SK-N-SH (cell line): Measurements from ENCODE around the gene TGM5. TPM values are rescaled to one million over a fixed set of nuclear protein-coding genes. Genes with fewer than 3 reads are reported as not detected.

ENCODE experiments used
- CTCF ChIA-PET: fragments of 300-600, 350-600 bp; formaldehyde crosslinking; extraction: SDS; loops from one replicate; lab custom pipeline; 2021; lab: Yijun Ruan, JAX
- POLR2A ChIA-PET: fragments of 350-600 bp; sonication (Branson Sonifier 250); formaldehyde crosslinking; extraction: SDS; loops from one replicate; lab custom pipeline; 2020; ENCODE audit warnings: antibody characterized with exemption, inconsistent platforms; lab: Yijun Ruan, JAX
- DNase-seq: peaks from one replicate; pipeline ENCODE4 v3.0.0; 2012
- H2AFZ ChIP-seq: fragments of 200-600 bp; sonication (generic); 2 replicates; pipeline ENCODE4 v1.8.1; 2016; ENCODE audit warnings: antibody characterized with exemption, mild to moderate bottlenecking, low read depth
- H3F3A ChIP-seq: fragments of 200-600 bp; sonication (generic); replicated peaks from 2 replicates; pipeline ENCODE3; 2016; ENCODE audit warnings: antibody characterized with exemption, mild to moderate bottlenecking; ENCODE audit not compliant: insufficient read depth
- H3K27ac ChIP-seq, 2 experiments: fragments of 200-500 bp in 1 of 2; fragments of 200-600 bp in 1 of 2; sonication (Bioruptor generic) in 1 of 2; sonication (generic), shearing (Covaris generic) in 1 of 2; 2 replicates each; pipeline versions ENCODE4 v1.5.1 to v1.6.1; 2014 to 2016; ENCODE audit warnings: low read depth in 2 of 2, inconsistent platforms in 1 of 2, low read length in 1 of 2, mild to moderate bottlenecking in 1 of 2, mixed read lengths in 1 of 2
- H3K27me3 ChIP-seq: fragments of 200-600 bp; sonication (generic), shearing (Covaris generic); 2 replicates; pipeline ENCODE4 v1.6.1; 2016; ENCODE audit warnings: mixed run types; ENCODE audit not compliant: insufficient read depth
- H3K36me3 ChIP-seq, 2 experiments: fragments of 200-500 bp in 1 of 2; fragments of 200-600 bp in 1 of 2; sonication (Bioruptor generic) in 1 of 2; sonication (generic) in 1 of 2; replicated peaks in 1 of 2; 2 replicates each; pipeline versions ENCODE3 to v1.5.1; 2014 to 2016; ENCODE audit warnings: low read length in 1 of 2, mild to moderate bottlenecking in 1 of 2; ENCODE audit not compliant: insufficient read depth in 2 of 2, control insufficient read depth in 1 of 2
- H3K4me1 ChIP-seq, 2 experiments: fragments of 200-500 bp in 1 of 2; fragments of 200-600 bp in 1 of 2; sonication (Bioruptor generic) in 1 of 2; sonication (generic), shearing (Covaris generic) in 1 of 2; 2 replicates each; pipeline versions ENCODE4 v1.5.1 to v1.6.1; 2014 to 2016; ENCODE audit warnings: low read depth in 1 of 2, low read length in 1 of 2, mixed run types in 1 of 2; ENCODE audit not compliant: insufficient read depth in 2 of 2, control insufficient read depth in 1 of 2
- H3K4me2 ChIP-seq: fragments of 200-600 bp; sonication (generic), shearing (Covaris generic); 2 replicates; pipeline ENCODE4 v1.6.1; 2017; ENCODE audit warnings: mixed run types
- H3K4me3 ChIP-seq, 2 experiments: fragments of 200-500 bp in 1 of 2; fragments of 200-600 bp in 1 of 2; sonication (Bioruptor generic) in 1 of 2; sonication (generic), shearing (Covaris generic) in 1 of 2; 2 replicates each; pipeline versions ENCODE4 v1.5.1 to v1.8.1; 2014 to 2016; ENCODE audit warnings: low read depth in 2 of 2, inconsistent platforms in 1 of 2, low read length in 1 of 2, mild to moderate bottlenecking in 1 of 2, mixed read lengths in 1 of 2, moderate library complexity in 1 of 2
- H3K79me2 ChIP-seq: fragments of 200-600 bp; sonication (generic); 2 replicates; pipeline ENCODE4 v1.8.1; 2017; ENCODE audit warnings: mild to moderate bottlenecking; ENCODE audit not compliant: insufficient read depth
- H3K9ac ChIP-seq: fragments of 200-600 bp; sonication (generic); 2 replicates; pipeline ENCODE4 v1.6.1; 2017; ENCODE audit warnings: mixed run types
- H3K9me2 ChIP-seq: fragments of 200-600 bp; sonication (generic); 2 replicates; pipeline ENCODE4 v1.6.1; 2017; ENCODE audit warnings: mixed run types
- H3K9me3 ChIP-seq: fragments of 200-600 bp; sonication (generic); 2 replicates; pipeline ENCODE4 v1.6.1; 2017; ENCODE audit warnings: mixed run types, mild to moderate bottlenecking, moderate library complexity
- H4K20me1 ChIP-seq: fragments of 200-600 bp; sonication (generic); 2 replicates; pipeline ENCODE4 v1.6.1; 2017; ENCODE audit warnings: mild to moderate bottlenecking, mixed run types; ENCODE audit not compliant: insufficient read depth
- CHD2 ChIP-seq: fragments of 150-350 bp; IDR thresholded peaks from 2 replicates; pipeline ENCODE4 v1.6.1; 2018; ENCODE audit warnings: low read length; ENCODE audit not compliant: partially characterized antibody
- EP300 ChIP-seq, 2 experiments: IDR thresholded peaks; 2 replicates each; pipeline versions ENCODE4 v1.4.0 to v1.6.1; 2012; ENCODE audit warnings: borderline replicate concordance in 1 of 2, low read depth in 1 of 2, low read length in 1 of 2
- EZH2phosphoT487 ChIP-seq: fragments of 200-600 bp; sonication (generic); IDR thresholded peaks from 2 replicates; pipeline ENCODE4 v1.6.1; 2017; ENCODE audit warnings: low read depth, mixed run types, mild to moderate bottlenecking, antibody characterized with exemption, moderate library complexity, borderline replicate concordance
- FOXJ3 ChIP-seq: sonication (generic); formaldehyde crosslinking; IDR thresholded peaks from 2 replicates; pipeline ENCODE4 v1.5.1; 2020; ENCODE audit warnings: mild to moderate bottlenecking, missing genetic modification reagents
- GABPA ChIP-seq: IDR thresholded peaks from 2 replicates; pipeline ENCODE4 v1.4.0; 2012; ENCODE audit warnings: low read depth, mild to moderate bottlenecking
- MXI1 ChIP-seq: IDR thresholded peaks from 2 replicates; pipeline ENCODE4 v1.6.1; 2012; ENCODE audit warnings: mild to moderate bottlenecking, low read depth, low read length, improper control_type of control experiment
- RAD21 ChIP-seq: IDR thresholded peaks from 2 replicates; pipeline ENCODE4 v1.6.1; 2012; ENCODE audit warnings: mild to moderate bottlenecking, low read length
- RCOR1 ChIP-seq: fragments of 150-350 bp; IDR thresholded peaks from 2 replicates; pipeline ENCODE4 v1.6.1; 2017; ENCODE audit warnings: antibody characterized with exemption, low read length
- REST ChIP-seq: IDR thresholded peaks from 2 replicates; pipeline ENCODE4 v1.6.1; 2012; ENCODE audit warnings: mild to moderate bottlenecking, low read depth, low read length, moderate library complexity
- RFX5 ChIP-seq: IDR thresholded peaks from 2 replicates; pipeline ENCODE4 v1.6.1; 2012; ENCODE audit warnings: mild to moderate bottlenecking, improper control_type of control experiment, low read length
- RXRA ChIP-seq: IDR thresholded peaks from 2 replicates; pipeline ENCODE4 v1.4.0; 2012; ENCODE audit warnings: low read depth, mild to moderate bottlenecking, borderline replicate concordance
- TAF1 ChIP-seq: IDR thresholded peaks from 2 replicates; pipeline ENCODE4 v1.6.1; 2012; ENCODE audit warnings: low read depth, mild to moderate bottlenecking, low read length, moderate library complexity, borderline replicate concordance
- TCF12 ChIP-seq: IDR thresholded peaks from 2 replicates; pipeline ENCODE4 v1.4.0; 2012
- ZBTB33 ChIP-seq: IDR thresholded peaks from 2 replicates; pipeline ENCODE4 v1.4.0; 2012; ENCODE audit warnings: low read depth, borderline replicate concordance
- WGBS: methylation state at CpG from one replicate; pipeline ENCODE4 v1.1.6; 2017; ENCODE audit warnings: low lambda C conversion rate; 5-methylcytosine and 5-hydroxymethylcytosine counted together
- polyA plus RNA-seq, 3 experiments: library from polyadenylated mRNA; depleted of rRNA; stranded (reverse); fragments of >200 nt; gene quantifications; 2 replicates each; pipeline ENCODE4 v1.2.3, GENCODE V29; 2012
- TF ChIP-seq, protein P1 (sequence below): IDR thresholded peaks from 2 replicates; pipeline ENCODE4 v1.4.0; 2012; ENCODE audit warnings: low read depth

The TGM5 gene
- polyA plus RNA-seq, 1 of the 3 experiments (the other 2 are of a cell fraction) = not detected

- H3K4me3 ChIP-seq = no peak overlapping the region
- CTCF ChIA-PET = interaction anchor here (1.1 to 4.5 kb wide), 4 partner anchors 9 to 43 kb away, joined by 3 to 16 read pairs (median 6); no protein-coding TSS in a partner anchor
- no peaks in the 10 kb centered on the region for H3K79me2 ChIP-seq
- no peaks in the 10 kb centered on the region for H3K9me3 ChIP-seq
- WGBS = 47% methylated on average over 5 of the region's 5 CpGs
- H3K27ac ChIP-seq = no peak overlapping the region
- no peak overlapping the region for H3K9ac ChIP-seq
- H3F3A ChIP-seq = no peaks in the 10 kb centered on the region
- H3K27me3 ChIP-seq = peaks cover 3% of the 10 kb centered on the region; the same call in 1 of the 2 replicates
- no peak overlapping the region for H3K4me2 ChIP-seq
- no peak for DNase-seq
- POLR2A ChIA-PET = no interaction called here
- H3K9me2 ChIP-seq = no peaks in the 10 kb centered on the region
- peaks cover 0 to 10% of the 10 kb centered on the region in 2 experiments; a peak in 1 of 4 replicates for H3K4me1 ChIP-seq
- H3K36me3 ChIP-seq = no peaks in the 10 kb centered on the region
- H2AFZ ChIP-seq = no peak overlapping the region
- H4K20me1 ChIP-seq = no peaks in the 10 kb centered on the region
- TF ChIP-seq RFX5 = no peak
- TF ChIP-seq MXI1 = no peak
- no peak for TF ChIP-seq EZH2phosphoT487
- no peak for TF ChIP-seq EP300 (IDR thresholded peaks at IDR 0.05; ENCODE audit: borderline replicate concordance in 1 of 2, low read depth in 1 of 2, low read length in 1 of 2)
- TF ChIP-seq RCOR1 = no peak
- TF ChIP-seq TAF1 = no peak
- TF ChIP-seq RXRA = no peak
- TF ChIP-seq ZBTB33 = no peak
- TF ChIP-seq REST = no peak
- no peak for TF ChIP-seq GABPA
- TF ChIP-seq, protein P1, sequence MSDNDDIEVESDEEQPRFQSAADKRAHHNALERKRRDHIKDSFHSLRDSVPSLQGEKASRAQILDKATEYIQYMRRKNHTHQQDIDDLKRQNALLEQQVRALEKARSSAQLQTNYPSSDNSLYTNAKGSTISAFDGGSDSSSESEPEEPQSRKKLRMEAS = no peak
- TF ChIP-seq CHD2 = no peak
- no peak for TF ChIP-seq TCF12
- no peak for TF ChIP-seq RAD21
- no peak for TF ChIP-seq FOXJ3 (CRISPR knock-in tag)
These were observed 24.1 kb downstream of the TGM5 start for GRCh38 chr15:43242616-43243015.
